ENCODE data around the gene PBLD.

The PBLD gene

GRCh38 chr10:68238371-68238770 lies 94.4 kb downstream of the PBLD start:
- DNase-seq (ENCODE audit: low read depth in 2 of 2, low spot score in 1 of 2), result no peak

- no peak for DNase-seq (ENCODE audit: low read depth in 2 of 2, low spot score in 1 of 2)
These were observed 95.6 kb downstream of the PBLD start for GRCh38 chr10:68237173-68237572.

- no peak for DNase-seq (ENCODE audit: low read depth in 2 of 2, low spot score in 1 of 2)
These were observed 97.1 kb downstream of the PBLD start for GRCh38 chr10:68235581-68235980.

- no peak for DNase-seq (ENCODE audit: low read depth in 2 of 2, low spot score in 1 of 2)
These were observed 97.6 kb downstream of the PBLD start for GRCh38 chr10:68235111-68235510.

- DNase-seq (ENCODE audit: low read depth in 2 of 2, low spot score in 1 of 2), result no peak
These were observed 99.7 kb downstream of the PBLD start for GRCh38 chr10:68233046-68233445.

All from stimulated activated CD8-positive, alpha-beta memory T cell treated with anti-CD3 and anti-CD28 coated beads, Interleukin-4, amount 100 ng/mL, for 1 hour (primary cell).